ENCODE data around the gene ZFX.

DNA sequence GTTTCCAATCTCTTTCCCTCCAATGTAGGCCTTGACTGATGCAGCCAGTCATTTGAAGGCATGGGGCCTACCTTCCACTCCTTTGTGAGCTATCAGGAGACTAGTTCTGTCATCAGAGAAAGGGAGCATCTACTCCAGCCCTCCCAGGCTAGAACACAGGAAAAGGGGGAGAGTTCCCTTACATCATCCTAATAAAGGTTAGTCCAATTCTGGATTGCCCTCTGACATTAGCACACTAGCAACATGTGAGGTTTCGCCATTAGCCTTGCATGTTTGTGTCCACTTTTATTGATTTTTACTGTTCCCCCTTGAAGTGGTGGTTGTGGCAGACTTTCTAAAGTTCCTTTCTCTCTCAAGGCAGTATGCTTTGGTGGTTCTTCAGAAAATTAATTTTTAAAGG lies 67.3 kb downstream of the ZFX start:
- TF ChIP-seq, protein P1, sequence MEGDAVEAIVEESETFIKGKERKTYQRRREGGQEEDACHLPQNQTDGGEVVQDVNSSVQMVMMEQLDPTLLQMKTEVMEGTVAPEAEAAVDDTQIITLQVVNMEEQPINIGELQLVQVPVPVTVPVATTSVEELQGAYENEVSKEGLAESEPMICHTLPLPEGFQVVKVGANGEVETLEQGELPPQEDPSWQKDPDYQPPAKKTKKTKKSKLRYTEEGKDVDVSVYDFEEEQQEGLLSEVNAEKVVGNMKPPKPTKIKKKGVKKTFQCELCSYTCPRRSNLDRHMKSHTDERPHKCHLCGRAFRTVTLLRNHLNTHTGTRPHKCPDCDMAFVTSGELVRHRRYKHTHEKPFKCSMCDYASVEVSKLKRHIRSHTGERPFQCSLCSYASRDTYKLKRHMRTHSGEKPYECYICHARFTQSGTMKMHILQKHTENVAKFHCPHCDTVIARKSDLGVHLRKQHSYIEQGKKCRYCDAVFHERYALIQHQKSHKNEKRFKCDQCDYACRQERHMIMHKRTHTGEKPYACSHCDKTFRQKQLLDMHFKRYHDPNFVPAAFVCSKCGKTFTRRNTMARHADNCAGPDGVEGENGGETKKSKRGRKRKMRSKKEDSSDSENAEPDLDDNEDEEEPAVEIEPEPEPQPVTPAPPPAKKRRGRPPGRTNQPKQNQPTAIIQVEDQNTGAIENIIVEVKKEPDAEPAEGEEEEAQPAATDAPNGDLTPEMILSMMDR (IDR thresholded peaks at IDR 0.05; ENCODE audit: insufficient read depth, low read depth, low read length): no peak
- no peak for TF ChIP-seq EZH2 (IDR thresholded peaks at IDR 0.05; ENCODE audit: insufficient read depth, low read length)

All from astrocyte (in vitro differentiated cells and primary cell).